CD8-positive, alpha-beta memory T cell (primary cell): ENCODE results near the gene ADK. TPM values are rescaled to one million over a fixed set of nuclear protein-coding genes. Genes with fewer than 3 reads are reported as not detected.

Source experiments
- CTCF ChIA-PET: fragments of 350-600 bp; sonication (Branson Sonifier 250); formaldehyde crosslinking; loops from one replicate; lab custom pipeline; 2021; ENCODE audit warnings: antibody characterized with exemption; lab: Charles Lee
- POLR2A ChIA-PET: fragments of 350-600 bp; sonication (Branson Sonifier 250); formaldehyde crosslinking; loops from one replicate; lab custom pipeline; 2021; ENCODE audit warnings: antibody characterized with exemption; lab: Charles Lee
- DNase-seq, 5 donors: peaks; one replicate each; pipeline versions ENCODE4 v3.0.0 to v3.0.0-alpha.2; 2020 to 2022; ENCODE audit warnings: mixed read lengths in 1 of 5
- H3K27ac ChIP-seq: one replicate; pipeline ENCODE4 v1.7.0; 2013; ENCODE audit warnings: low read depth, mild to moderate bottlenecking, low read length, moderate library complexity
- H3K27me3 ChIP-seq: 2 replicates; pipeline ENCODE4 v1.7.0; 2013; ENCODE audit warnings: low read length, mild to moderate bottlenecking; ENCODE audit not compliant: insufficient read depth, poor library complexity, severe bottlenecking
- H3K36me3 ChIP-seq: 2 replicates; pipeline ENCODE4 v1.7.0; 2013; ENCODE audit warnings: mild to moderate bottlenecking, low read length, moderate library complexity; ENCODE audit not compliant: insufficient read depth
- H3K4me1 ChIP-seq: 2 replicates; pipeline ENCODE4 v1.7.0; 2013; ENCODE audit warnings: mild to moderate bottlenecking, low read length, moderate library complexity; ENCODE audit not compliant: insufficient read depth
- H3K4me3 ChIP-seq: 2 replicates; pipeline ENCODE4 v1.7.0; 2013; ENCODE audit warnings: mild to moderate bottlenecking, low read length
- H3K9me3 ChIP-seq: 2 replicates; pipeline ENCODE4 v1.7.0; 2013; ENCODE audit warnings: mild to moderate bottlenecking, low read length
- H3K27ac Mint-ChIP-seq, 8 donors: one replicate each; pipeline ENCODE4 v1.8.0; 2020 to 2021; ENCODE audit warnings: mixed read lengths in 8 of 8, mild to moderate bottlenecking in 6 of 8, inconsistent platforms in 3 of 8, moderate library complexity in 3 of 8
- H3K27me3 Mint-ChIP-seq, 2 donors: one replicate each; pipeline ENCODE4 v1.8.0; 2020 to 2021; ENCODE audit warnings: mixed read lengths in 2 of 2, mild to moderate bottlenecking in 1 of 2, moderate library complexity in 1 of 2
- H3K36me3 Mint-ChIP-seq, 3 donors: one replicate each; pipeline ENCODE4 v1.8.0; 2020 to 2021; ENCODE audit warnings: mixed read lengths in 3 of 3, inconsistent platforms in 1 of 3, mild to moderate bottlenecking in 1 of 3
- H3K4me1 Mint-ChIP-seq, 3 donors: one replicate each; pipeline ENCODE4 v1.8.0; 2020 to 2021; ENCODE audit warnings: mixed read lengths in 3 of 3, inconsistent platforms in 1 of 3, mild to moderate bottlenecking in 1 of 3
- H3K4me3 Mint-ChIP-seq, 7 donors: one replicate each; pipeline ENCODE4 v1.8.0; 2020 to 2021; ENCODE audit warnings: mixed read lengths in 7 of 7, mild to moderate bottlenecking in 6 of 7, moderate library complexity in 4 of 7, inconsistent platforms in 2 of 7
- H3K9me3 Mint-ChIP-seq, 5 donors: one replicate each; pipeline ENCODE4 v1.8.0; 2020 to 2022; ENCODE audit warnings: mixed read lengths in 5 of 5, mild to moderate bottlenecking in 3 of 5, moderate library complexity in 2 of 5, inconsistent platforms in 1 of 5
- polyA plus RNA-seq: library from polyadenylated mRNA; unstranded; fragments of 300-500 nt; fragmentation: Illumina TruSeq; gene quantifications from one replicate; pipeline ENCODE4 v1.2.3, GENCODE V29; 2021
- total RNA-seq, 2 experiments: library from RNA; stranded (reverse); gene quantifications; one replicate each; pipeline ENCODE4 v1.2.3, GENCODE V29; 2021

Gene ADK
- total RNA-seq (10 to 100 TPM; 64.4 to 65.1 TPM), polyA plus RNA-seq (54.1 TPM)

DNA sequence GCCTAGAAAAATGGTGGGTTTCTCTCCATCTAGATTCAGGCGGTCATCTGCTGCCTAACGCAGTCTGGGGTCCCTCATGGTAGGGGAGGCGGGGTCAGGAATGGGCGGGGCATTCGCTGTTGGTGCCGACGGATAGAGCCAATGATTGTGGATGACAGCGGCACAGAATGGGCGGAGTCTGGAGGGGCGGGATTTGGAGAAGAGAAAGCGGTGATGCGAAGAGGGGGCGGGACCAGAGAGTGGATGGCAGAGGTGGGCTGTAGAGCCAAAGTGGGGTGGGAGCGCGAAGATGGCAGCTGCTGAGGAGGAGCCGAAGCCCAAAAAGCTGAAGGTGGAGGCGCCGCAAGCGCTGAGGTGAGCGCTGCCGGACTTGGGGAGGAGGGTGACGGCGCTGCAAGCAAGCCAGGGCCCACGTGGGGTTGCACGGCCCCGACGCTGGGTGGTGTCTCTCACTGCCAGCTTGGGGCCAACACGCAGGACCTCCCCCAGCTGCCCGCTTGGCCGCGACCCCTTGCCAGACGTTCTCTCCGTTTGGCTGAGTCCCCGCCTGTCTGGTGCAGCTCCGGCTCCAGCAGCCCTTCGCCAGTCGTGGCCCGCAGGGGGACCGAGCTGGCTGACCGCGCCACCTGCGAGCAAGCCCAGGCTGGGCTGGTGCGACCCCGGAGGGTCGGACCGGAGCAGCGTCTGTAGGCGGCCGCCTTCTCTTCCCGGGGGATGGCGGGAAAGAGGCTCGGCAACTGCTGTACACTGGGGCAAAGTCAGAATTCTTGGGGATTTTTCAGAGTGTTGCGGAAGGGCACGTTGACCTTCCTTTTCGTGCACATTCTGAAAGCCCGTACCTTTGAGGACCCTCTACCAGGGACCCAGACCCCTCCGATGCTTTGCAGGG, at the start of gene ADK:
Gene ADK, plus strand, starts transcription at position 232 of the 889 bp plus-strand sequence. Its CDS starts 58 bp downstream, at position 290.
- peak within 1 kb of the TSS; percentile 88 for H3K27ac ChIP-seq
- peak within 1 kb of the TSS in 4 of 8 donors; percentile 39 to 93 (median 54) for H3K27ac Mint-ChIP-seq
- H3K4me1 Mint-ChIP-seq = peaks cover 38 to 58% (median 51%) of the 10 kb centered on the region in 3 donors
- peak within 1 kb of the TSS; percentile 89 for H3K4me3 ChIP-seq
- H3K9me3 ChIP-seq = no peaks in the 10 kb centered on the region
- no peaks in the 10 kb centered on the region for H3K27me3 Mint-ChIP-seq
- peaks cover 32% of the 10 kb centered on the region for H3K4me1 ChIP-seq
- peaks cover 0 to 16% (median 4%) of the 10 kb centered on the region in 3 donors for H3K36me3 Mint-ChIP-seq
- no peak within 1 kb of the TSS for H3K4me3 Mint-ChIP-seq
- ChIA-PET POLR2A (interaction anchor here (0.6 to 1.9 kb wide), 6 partner anchors 25 to 1083 kb away, joined by 3 to 12 read pairs (median 4); no protein-coding TSS in a partner anchor), CTCF (interaction anchor here (0.9 to 2.9 kb wide), 10 partner anchors 20 to 1084 kb away, joined by 3 to 19 read pairs (median 6); partner anchors contain the start of gene COMTD1)
- H3K27me3 ChIP-seq = no peaks in the 10 kb centered on the region
- H3K9me3 Mint-ChIP-seq = no peaks in the 10 kb centered on the region
- no peaks in the 10 kb centered on the region for H3K36me3 ChIP-seq
- peak; percentile 99 to 100 (median 100) for DNase-seq

DNA sequence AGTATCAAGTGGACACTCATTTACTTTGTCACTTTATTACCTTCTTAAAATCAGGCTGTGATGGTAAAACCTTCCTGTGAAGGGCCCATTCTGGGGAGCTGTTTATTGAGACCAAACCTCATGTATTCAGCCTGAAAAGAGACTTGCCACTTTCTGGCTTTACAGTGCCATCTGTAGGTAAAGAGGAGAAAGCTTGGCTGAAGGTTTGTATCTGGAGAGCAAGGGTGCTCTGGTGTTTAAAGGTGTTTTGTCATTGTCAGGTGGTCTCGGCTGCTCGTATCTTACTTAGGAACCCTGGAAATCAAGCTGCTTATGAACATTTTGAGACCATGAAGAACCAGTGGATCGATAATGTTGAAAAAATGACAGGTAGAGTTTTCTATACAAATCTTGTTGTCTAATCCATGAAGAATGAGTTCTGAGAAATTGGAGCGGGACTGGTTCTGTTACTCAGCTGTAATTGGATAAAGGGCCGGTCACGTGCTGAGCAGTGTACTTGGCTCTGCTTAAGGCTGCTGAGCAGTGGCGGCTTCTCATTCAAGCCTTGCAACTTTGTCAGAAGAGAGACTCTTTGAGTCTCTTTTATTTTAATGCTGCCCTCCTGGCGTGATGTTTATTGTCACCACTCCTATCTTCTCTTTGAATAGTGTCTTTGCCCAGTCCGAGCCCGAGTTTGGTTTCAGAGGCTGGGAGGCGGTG, 47.3 kb upstream of the ADK start:
- Mint-ChIP-seq H3K4me3 (no peak overlapping the region), H3K4me1 (peaks cover 0 to 5% (median 0%) of the 10 kb centered on the region in 3 donors), H3K27me3 (no peaks in the 10 kb centered on the region), H3K9me3 (no peaks in the 10 kb centered on the region), H3K27ac (peak overlapping the region in 3 of 8 donors; percentile 20 to 78 (median 54)), H3K36me3 (peaks cover 8 to 87% (median 22%) of the 10 kb centered on the region in 3 donors)
- no peaks in the 10 kb centered on the region for H3K4me1 ChIP-seq
- ChIA-PET CTCF (interaction anchor here (1.1 to 2.3 kb wide), 6 partner anchors 11 to 257 kb away, joined by 3 to 8 read pairs (median 4); no protein-coding TSS in a partner anchor), POLR2A (no interaction called here)
- peaks cover 31% of the 10 kb centered on the region for H3K36me3 ChIP-seq
- H3K27ac ChIP-seq = no peak overlapping the region
- DNase-seq = no peak
- no peaks in the 10 kb centered on the region for H3K9me3 ChIP-seq
- H3K4me3 ChIP-seq = no peak overlapping the region
- H3K27me3 ChIP-seq = no peaks in the 10 kb centered on the region

DNA sequence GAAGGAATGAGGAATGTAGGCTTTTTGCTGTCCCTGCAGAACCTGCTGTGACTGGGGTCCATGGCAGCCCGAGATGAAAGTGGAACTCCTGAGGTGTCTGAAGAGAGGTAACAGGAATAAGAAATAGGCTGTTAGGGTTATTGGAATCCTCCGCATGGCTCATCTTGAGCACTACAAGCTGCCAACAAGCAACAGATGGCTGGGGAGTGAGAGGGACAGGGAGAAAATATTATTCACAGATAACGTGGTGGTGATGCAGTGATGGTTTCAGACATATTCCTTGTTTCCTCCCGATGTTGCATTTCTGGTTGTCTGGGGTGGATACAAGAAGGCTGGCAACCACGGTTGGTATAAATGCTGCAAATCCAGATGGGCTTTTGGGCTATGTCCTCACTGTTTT, 46.5 kb upstream of the ADK start:
- CTCF ChIA-PET = no interaction called here
- POLR2A ChIA-PET = no interaction called here
- peaks cover 34% of the 10 kb centered on the region for H3K36me3 ChIP-seq

DNA sequence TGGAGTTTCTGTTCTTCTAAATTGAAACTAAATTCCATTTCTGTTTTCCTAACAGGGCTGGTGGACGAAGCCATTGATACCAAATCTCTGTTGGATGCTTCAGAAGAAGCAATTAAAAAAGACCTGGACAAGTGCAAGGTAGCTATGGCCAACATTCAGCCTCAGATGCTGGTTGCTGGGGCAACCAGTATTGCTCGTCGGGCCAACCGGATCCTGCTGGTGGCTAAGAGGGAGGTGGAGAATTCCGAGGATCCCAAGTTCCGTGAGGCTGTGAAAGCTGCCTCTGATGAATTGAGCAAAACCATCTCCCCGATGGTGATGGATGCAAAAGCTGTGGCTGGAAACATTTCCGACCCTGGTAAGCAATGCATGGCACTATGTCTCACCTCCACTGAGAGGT, 46.0 kb upstream of the ADK start:
- Histone ChIP-seq H3K9me3 (no peaks in the 10 kb centered on the region), H3K4me3 (no peak overlapping the region), H3K27ac (no peak overlapping the region), H3K27me3 (no peaks in the 10 kb centered on the region), H3K4me1 (no peaks in the 10 kb centered on the region), H3K36me3 (peaks cover 39% of the 10 kb centered on the region)
- CTCF ChIA-PET = no interaction called here
- Mint-ChIP-seq H3K27ac (peak overlapping the region in 1 of 8 donors; percentile 0), H3K9me3 (no peaks in the 10 kb centered on the region), H3K27me3 (no peaks in the 10 kb centered on the region), H3K4me1 (peaks cover 0 to 7% (median 0%) of the 10 kb centered on the region in 3 donors), H3K4me3 (no peak overlapping the region), H3K36me3 (peaks cover 8 to 88% (median 27%) of the 10 kb centered on the region in 3 donors)
- DNase-seq = no peak
- POLR2A ChIA-PET = no interaction called here

More for the DNA sequence above, 46.5 kb upstream of the ADK start:
- H3K4me1 Mint-ChIP-seq = peaks cover 0 to 5% (median 0%) of the 10 kb centered on the region in 3 donors
- Histone ChIP-seq H3K27ac (no peak overlapping the region), H3K9me3 (no peaks in the 10 kb centered on the region), H3K4me3 (no peak overlapping the region), H3K4me1 (no peaks in the 10 kb centered on the region), H3K27me3 (no peaks in the 10 kb centered on the region)
- H3K36me3 Mint-ChIP-seq = peaks cover 8 to 87% (median 22%) of the 10 kb centered on the region in 3 donors
- no peak for DNase-seq
- peak overlapping the region in 2 of 8 donors; percentile 63 to 80 for H3K27ac Mint-ChIP-seq
- H3K4me3 Mint-ChIP-seq = no peak overlapping the region
- no peaks in the 10 kb centered on the region for H3K9me3 Mint-ChIP-seq
- H3K27me3 Mint-ChIP-seq = no peaks in the 10 kb centered on the region

DNA sequence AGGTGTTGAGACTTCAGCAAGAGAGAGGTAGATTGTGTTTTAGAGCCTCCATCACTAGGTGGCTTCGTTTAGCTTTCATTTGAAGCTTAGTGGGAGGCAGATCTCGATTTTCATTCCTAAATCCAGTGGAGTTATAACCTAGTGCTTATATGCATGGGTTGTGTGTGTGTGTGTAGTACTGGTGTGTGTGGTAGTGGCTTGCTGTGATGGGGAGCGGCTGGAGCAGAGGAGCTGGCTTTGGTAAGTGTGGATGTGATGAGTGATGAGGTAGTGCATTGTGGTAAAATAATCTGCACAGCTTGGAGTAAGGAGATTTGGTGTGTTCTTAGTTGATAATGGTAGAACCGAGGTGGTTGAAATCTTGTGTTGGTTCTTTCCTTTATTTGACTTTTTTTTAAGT, 43.6 kb upstream of the ADK start:
- Histone ChIP-seq H3K27me3 (no peaks in the 10 kb centered on the region), H3K9me3 (no peaks in the 10 kb centered on the region), H3K4me3 (no peak overlapping the region), H3K27ac (no peak overlapping the region), H3K36me3 (peaks cover 54% of the 10 kb centered on the region), H3K4me1 (no peaks in the 10 kb centered on the region)
- Mint-ChIP-seq H3K36me3 (peaks cover 8 to 94% (median 32%) of the 10 kb centered on the region in 3 donors), H3K27ac (peak overlapping the region in 5 of 8 donors; percentile 43 to 76 (median 73)), H3K4me3 (no peak overlapping the region), H3K4me1 (peaks cover 0 to 8% (median 0%) of the 10 kb centered on the region in 3 donors), H3K9me3 (no peaks in the 10 kb centered on the region), H3K27me3 (no peaks in the 10 kb centered on the region)
- ChIA-PET CTCF (interaction anchor here (1.5 kb wide), 1 partner anchor 26 kb away, joined by 4 read pairs; no protein-coding TSS in a partner anchor), POLR2A (no interaction called here)
- no peak for DNase-seq

DNA sequence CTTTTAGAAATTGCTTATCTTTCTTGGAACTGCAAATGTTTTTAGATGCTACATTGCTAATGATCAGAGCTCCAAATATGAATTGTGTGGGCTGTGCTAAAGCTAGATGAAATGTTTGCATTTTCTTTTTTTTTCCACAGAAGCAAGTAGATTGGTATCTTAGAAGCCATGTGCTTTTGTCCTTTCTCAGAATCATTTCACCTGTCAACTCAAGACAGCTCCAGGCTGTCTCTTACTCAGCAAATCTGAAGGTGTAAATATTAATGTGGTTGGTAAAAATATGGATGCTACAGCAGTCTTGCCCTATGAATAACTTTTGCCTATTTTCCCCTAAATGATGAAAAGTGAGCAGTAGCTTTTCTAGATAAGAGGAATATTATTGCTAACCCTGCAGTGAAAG, 41.6 kb upstream of the ADK start:
- Mint-ChIP-seq H3K27ac (peak overlapping the region in 6 of 8 donors; percentile 4 to 91 (median 11)), H3K36me3 (peaks cover 8 to 94% (median 41%) of the 10 kb centered on the region in 3 donors), H3K4me1 (peaks cover 0 to 5% (median 0%) of the 10 kb centered on the region in 3 donors), H3K9me3 (no peaks in the 10 kb centered on the region), H3K4me3 (no peak overlapping the region), H3K27me3 (no peaks in the 10 kb centered on the region)
- no peaks in the 10 kb centered on the region for H3K9me3 ChIP-seq
- no peak for DNase-seq
- H3K4me1 ChIP-seq = no peaks in the 10 kb centered on the region
- POLR2A ChIA-PET = no interaction called here
- H3K36me3 ChIP-seq = peaks cover 66% of the 10 kb centered on the region
- CTCF ChIA-PET = interaction anchor here (0.9 to 2.5 kb wide), 4 partner anchors 10 to 230 kb away, joined by 3 to 6 read pairs (median 4); no protein-coding TSS in a partner anchor
- no peaks in the 10 kb centered on the region for H3K27me3 ChIP-seq
- no peak overlapping the region for H3K4me3 ChIP-seq
- no peak overlapping the region for H3K27ac ChIP-seq

DNA sequence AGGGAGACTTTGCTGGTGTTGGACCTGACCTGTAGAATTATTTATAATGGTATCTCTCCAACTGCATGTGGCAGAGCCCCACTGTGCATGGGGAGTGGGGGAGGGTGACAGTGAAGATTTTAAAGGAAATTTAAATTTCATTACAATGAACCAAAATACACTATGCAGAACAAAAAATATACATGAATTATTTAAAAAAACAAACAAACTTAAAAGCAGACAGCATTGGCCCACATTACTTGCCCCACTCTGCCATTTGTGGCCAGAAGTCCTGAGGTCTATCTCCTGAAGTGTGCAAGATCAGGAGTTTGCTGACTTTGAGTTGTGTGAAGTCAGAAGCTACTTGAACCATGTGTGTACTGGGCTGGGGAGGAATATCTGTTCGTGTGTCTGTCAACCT, 40.9 kb upstream of the ADK start:
- no peaks in the 10 kb centered on the region for H3K27me3 Mint-ChIP-seq
- no peaks in the 10 kb centered on the region for H3K27me3 ChIP-seq
- H3K4me3 Mint-ChIP-seq = no peak overlapping the region
- POLR2A ChIA-PET = no interaction called here
- H3K27ac Mint-ChIP-seq = peak overlapping the region in 6 of 8 donors; percentile 9 to 91 (median 48)
- CTCF ChIA-PET = interaction anchor here (1.6 to 2.5 kb wide), 2 partner anchors 11 to 230 kb away, joined by 5 to 6 read pairs; no protein-coding TSS in a partner anchor
- no peaks in the 10 kb centered on the region for H3K4me1 ChIP-seq
- H3K9me3 Mint-ChIP-seq = no peaks in the 10 kb centered on the region
- no peak for DNase-seq
- H3K27ac ChIP-seq = no peak overlapping the region
- no peak overlapping the region for H3K4me3 ChIP-seq
- peaks cover 65% of the 10 kb centered on the region for H3K36me3 ChIP-seq
- no peaks in the 10 kb centered on the region for H3K9me3 ChIP-seq
- H3K4me1 Mint-ChIP-seq = peaks cover 0 to 5% (median 0%) of the 10 kb centered on the region in 3 donors
- H3K36me3 Mint-ChIP-seq = peaks cover 8 to 94% (median 42%) of the 10 kb centered on the region in 3 donors
